PC-3 (cell line): Measurements from ENCODE around the gene MOB3A. TPM values are rescaled to one million over a fixed set of nuclear protein-coding genes. Genes with fewer than 3 reads are reported as not detected.

Source experiments
- ATAC-seq: fragments of 200-7000 bp; cut with Tn5 transposase; 2 replicates; pipeline ENCODE4 v1.9.1; 2020; ENCODE audit warnings: mild to moderate bottlenecking, moderate library complexity
- BruUV-seq: library from RNA; stranded (reverse); fragments of 400-500 nt; replicated peaks from 2 replicates; lab custom pipeline; 2021; lab: Mats Ljungman, UMichigan
- CTCF ChIA-PET: fragments of 300-600 bp; sonication (Branson Sonifier 250); formaldehyde crosslinking; loops from one replicate; lab custom pipeline; 2022; ENCODE audit warnings: antibody characterized with exemption; lab: Charles Lee
- POLR2A ChIA-PET: fragments of 300-600 bp; sonication (Branson Sonifier 250); formaldehyde crosslinking; loops from one replicate; lab custom pipeline; 2022; ENCODE audit warnings: antibody characterized with exemption; ENCODE audit not compliant: unreplicated experiment; lab: Charles Lee
- DNase-seq: peaks from one replicate; pipeline ENCODE4 v3.0.0-alpha.2; 2015
- H2AFZ ChIP-seq: fragments of 300-600 bp; sonication (generic); 2 replicates; pipeline ENCODE4 v1.6.0; 2016; ENCODE audit warnings: antibody characterized with exemption, low read length
- H3F3A ChIP-seq: fragments of 300-600 bp; sonication (generic); one replicate; pipeline ENCODE4 v1.6.0; 2017; ENCODE audit warnings: antibody characterized with exemption, low read length, control low read depth, mild to moderate bottlenecking; ENCODE audit not compliant: unreplicated experiment
- H3K27ac ChIP-seq: fragments of 300-600 bp; sonication (generic); 2 replicates; pipeline ENCODE4 v1.5.1; 2016; ENCODE audit warnings: mild to moderate bottlenecking, low read length
- H3K27me3 ChIP-seq: fragments of 300-600 bp; sonication (generic); 2 replicates; pipeline ENCODE4 v1.6.1; 2016; ENCODE audit warnings: low read length, mixed read lengths
- H3K36me3 ChIP-seq: fragments of 300-600 bp; sonication (generic); 2 replicates; pipeline ENCODE4 v1.6.1; 2016; ENCODE audit warnings: low read depth, mixed run types, low read length, mixed read lengths
- H3K4me1 ChIP-seq: fragments of 300-600 bp; sonication (generic); 2 replicates; pipeline ENCODE4 v1.5.1; 2016; ENCODE audit warnings: low read length; ENCODE audit not compliant: insufficient read depth
- H3K4me2 ChIP-seq: fragments of 300-600 bp; sonication (generic); 2 replicates; pipeline ENCODE4 v1.6.0; 2016; ENCODE audit warnings: low read length
- H3K4me3 ChIP-seq: fragments of 300-600 bp; sonication (generic); 2 replicates; pipeline ENCODE4 v1.5.1; 2016; ENCODE audit warnings: mild to moderate bottlenecking, low read length, mixed read lengths
- H3K79me2 ChIP-seq: fragments of 300-600 bp; sonication (generic); 2 replicates; pipeline ENCODE4 v1.6.1; 2017; ENCODE audit warnings: low read length, mixed read lengths
- H3K9ac ChIP-seq: fragments of 300-600 bp; sonication (generic); 2 replicates; pipeline ENCODE4 v1.6.0; 2016; ENCODE audit warnings: mild to moderate bottlenecking, low read length
- H3K9me2 ChIP-seq: fragments of 300-600 bp; sonication (generic); replicated peaks from 2 replicates; pipeline ENCODE4 v1.6.1; 2016; ENCODE audit warnings: mixed run types, low read length, mixed read lengths
- H3K9me3 ChIP-seq: fragments of 300-600 bp; sonication (generic); 2 replicates; pipeline ENCODE4 v1.6.1; 2016; ENCODE audit warnings: low read length, mixed read lengths
- H4K20me1 ChIP-seq: fragments of 300-600 bp; sonication (generic); 2 replicates; pipeline ENCODE4 v1.6.1; 2016; ENCODE audit warnings: low read length, mixed read lengths
- EZH2 ChIP-seq: fragments of 300-600 bp; sonication (generic); IDR thresholded peaks from one replicate; pipeline ENCODE4 v1.6.1; 2017; ENCODE audit warnings: antibody characterized with exemption, mild to moderate bottlenecking, low read length; ENCODE audit not compliant: unreplicated experiment
- EZH2phosphoT487 ChIP-seq: fragments of 300-600 bp; sonication (generic); IDR thresholded peaks from 2 replicates; pipeline ENCODE4 v1.6.1; 2018; ENCODE audit warnings: mild to moderate bottlenecking, antibody characterized with exemption, low read length, borderline replicate concordance
- intact Hi-C: fragments of 100-400 bp; cut with micrococcal nuclease; formaldehyde crosslinking; loops from 2 replicates; pipeline ENCODE4 v1.9.0; 2023
- total RNA-seq: library from RNA; depleted of rRNA; stranded (reverse); fragments of >200 nt; gene quantifications from 2 replicates; pipeline ENCODE4 v1.2.3, GENCODE V29; 2014
- TF ChIP-seq, protein P1 (sequence below): fragments of 300-600 bp; sonication (generic); conservative IDR thresholded peaks from 2 replicates; pipeline ENCODE4 v1.5.1; 2017; ENCODE audit warnings: antibody characterized with exemption, low read depth, mild to moderate bottlenecking, low read length

MOB3A gene
- total RNA-seq, 1 experiment from 2014 or later, result 15.1 TPM

DNA sequence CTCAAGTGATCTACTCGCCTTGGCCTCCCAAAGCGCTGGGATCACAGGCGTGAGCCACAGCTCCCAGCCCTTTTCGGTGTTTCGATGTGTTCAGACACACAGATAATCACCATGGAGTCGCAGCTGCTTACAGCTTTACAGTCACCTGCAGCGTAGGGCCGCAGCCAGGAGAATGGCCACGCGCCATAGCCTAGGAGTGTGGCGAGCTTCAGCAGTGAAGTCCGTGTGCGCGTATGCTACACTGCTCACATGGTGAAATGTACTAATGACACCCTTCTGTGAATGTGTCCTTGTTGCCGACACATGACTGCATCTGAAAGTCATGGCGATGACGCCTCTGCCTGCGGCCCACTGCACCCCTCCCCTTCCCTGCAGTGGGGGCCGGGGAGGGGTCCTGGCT is 31.6 kb upstream of the MOB3A start:
- Histone ChIP-seq H3K4me1 (no peaks in the 10 kb centered on the region), H3K36me3 (peaks cover 7% of the 10 kb centered on the region; the same call in 1 of the 2 replicates), H3K9ac (no peak overlapping the region), H3K27me3 (no peaks in the 10 kb centered on the region), H3K9me2 (no peaks in the 10 kb centered on the region), H3K4me2 (no peak overlapping the region), H3K4me3 (no peak overlapping the region), H2AFZ (no peak overlapping the region), H4K20me1 (no peaks in the 10 kb centered on the region), H3F3A (no peaks in the 10 kb centered on the region), H3K9me3 (no peaks in the 10 kb centered on the region), H3K27ac (no peak overlapping the region), H3K79me2 (no peaks in the 10 kb centered on the region)
- no peak for ATAC-seq
- ChIA-PET POLR2A (no interaction called here), CTCF (no interaction called here)
- BruUV-seq, result no TSS peak
- DNase-seq, result no peak
- TF ChIP-seq EZH2 (no peak), EZH2phosphoT487 (no peak)
- TF ChIP-seq, protein P1, sequence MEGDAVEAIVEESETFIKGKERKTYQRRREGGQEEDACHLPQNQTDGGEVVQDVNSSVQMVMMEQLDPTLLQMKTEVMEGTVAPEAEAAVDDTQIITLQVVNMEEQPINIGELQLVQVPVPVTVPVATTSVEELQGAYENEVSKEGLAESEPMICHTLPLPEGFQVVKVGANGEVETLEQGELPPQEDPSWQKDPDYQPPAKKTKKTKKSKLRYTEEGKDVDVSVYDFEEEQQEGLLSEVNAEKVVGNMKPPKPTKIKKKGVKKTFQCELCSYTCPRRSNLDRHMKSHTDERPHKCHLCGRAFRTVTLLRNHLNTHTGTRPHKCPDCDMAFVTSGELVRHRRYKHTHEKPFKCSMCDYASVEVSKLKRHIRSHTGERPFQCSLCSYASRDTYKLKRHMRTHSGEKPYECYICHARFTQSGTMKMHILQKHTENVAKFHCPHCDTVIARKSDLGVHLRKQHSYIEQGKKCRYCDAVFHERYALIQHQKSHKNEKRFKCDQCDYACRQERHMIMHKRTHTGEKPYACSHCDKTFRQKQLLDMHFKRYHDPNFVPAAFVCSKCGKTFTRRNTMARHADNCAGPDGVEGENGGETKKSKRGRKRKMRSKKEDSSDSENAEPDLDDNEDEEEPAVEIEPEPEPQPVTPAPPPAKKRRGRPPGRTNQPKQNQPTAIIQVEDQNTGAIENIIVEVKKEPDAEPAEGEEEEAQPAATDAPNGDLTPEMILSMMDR, result no peak
- intact Hi-C loops, result no loop called here

DNA sequence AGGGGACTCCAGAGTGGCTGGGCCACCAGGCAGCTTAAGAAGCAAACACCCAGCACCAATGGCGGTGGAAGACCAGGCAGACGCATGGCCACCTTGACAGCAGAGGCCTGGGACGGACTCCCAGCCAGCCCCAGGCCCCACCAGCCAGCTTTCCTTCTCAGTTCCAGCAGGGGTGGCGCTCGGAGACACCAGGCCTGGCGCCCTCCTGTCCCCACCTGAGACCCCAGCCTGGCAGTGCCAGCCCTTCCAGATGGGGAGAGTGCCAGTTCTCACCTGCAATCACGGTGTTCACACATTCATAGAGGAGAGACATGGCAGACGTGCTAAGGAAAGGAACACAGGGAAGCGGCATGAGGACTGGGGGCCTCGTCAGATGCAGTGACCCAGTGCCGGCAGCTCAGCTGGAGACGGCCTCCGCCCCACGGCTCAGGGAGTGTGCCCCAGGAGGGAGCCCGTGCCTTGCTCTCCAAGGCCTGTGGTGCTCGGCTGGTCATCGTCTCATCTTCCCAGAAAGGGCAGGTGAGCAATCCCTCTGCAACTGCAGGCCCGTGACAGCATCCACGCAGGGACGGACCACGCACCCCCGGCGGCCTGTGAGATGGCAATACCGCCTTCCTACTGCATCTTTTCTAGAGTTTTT is 30.9 kb upstream of the MOB3A start:
- Histone ChIP-seq H3K36me3 (peaks cover 7% of the 10 kb centered on the region; the same call in 1 of the 2 replicates), H3K27ac (no peak overlapping the region), H3K4me3 (no peak overlapping the region), H3F3A (no peaks in the 10 kb centered on the region), H3K4me2 (no peak overlapping the region), H2AFZ (no peak overlapping the region), H3K79me2 (no peaks in the 10 kb centered on the region), H3K9ac (no peak overlapping the region), H4K20me1 (no peaks in the 10 kb centered on the region), H3K9me3 (no peaks in the 10 kb centered on the region), H3K27me3 (no peaks in the 10 kb centered on the region), H3K9me2 (no peaks in the 10 kb centered on the region), H3K4me1 (no peaks in the 10 kb centered on the region)
- TF ChIP-seq EZH2, result no peak
- TF ChIP-seq EZH2phosphoT487, result no peak
- TF ChIP-seq, protein P1, result no peak
- ChIA-PET CTCF (no interaction called here), POLR2A (no interaction called here)
- BruUV-seq, result no TSS peak
- intact Hi-C loops, result no loop called here
- DNase-seq (no peak), ATAC-seq (no peak)

DNA sequence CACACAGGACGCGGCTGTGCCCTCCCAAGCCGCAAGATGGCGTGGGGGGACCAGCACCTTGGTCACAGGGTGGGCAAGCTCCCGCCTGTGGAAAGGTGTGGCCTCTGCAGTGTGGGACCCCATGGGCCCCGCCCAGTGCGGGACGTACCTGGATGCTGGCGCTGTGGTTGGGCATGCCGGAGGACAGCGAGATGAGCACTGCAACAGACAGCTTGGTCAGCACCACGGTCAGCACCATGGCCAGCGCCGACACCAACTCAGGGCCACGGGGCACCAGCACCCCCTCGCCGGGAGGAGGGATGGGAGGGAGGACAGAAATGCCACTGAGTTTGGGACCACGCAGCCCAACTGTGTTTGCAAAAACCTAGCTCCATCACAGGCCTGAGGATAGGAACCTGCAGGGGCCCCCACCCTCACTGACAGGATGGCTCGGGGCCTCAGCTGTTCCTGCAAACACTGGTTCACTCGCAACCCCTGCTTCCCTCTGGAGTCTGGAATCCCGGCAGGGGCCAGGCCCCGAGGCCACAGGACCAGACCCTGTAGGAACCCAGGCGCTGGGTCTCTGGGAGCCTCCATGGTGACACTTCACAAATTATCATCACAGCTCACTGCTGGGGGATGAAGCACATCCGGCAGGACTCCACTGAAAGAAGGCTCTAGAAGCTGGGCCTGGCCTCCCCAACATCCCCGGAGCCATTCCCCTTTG is 27.7 kb upstream of the MOB3A start:
- Histone ChIP-seq H3K9me2 (no peaks in the 10 kb centered on the region), H3K9ac (no peak overlapping the region), H3K9me3 (no peaks in the 10 kb centered on the region), H3F3A (no peaks in the 10 kb centered on the region), H3K27ac (no peak overlapping the region), H3K27me3 (no peaks in the 10 kb centered on the region), H2AFZ (no peak overlapping the region), H4K20me1 (no peaks in the 10 kb centered on the region), H3K36me3 (peaks cover 10% of the 10 kb centered on the region; the same call in 1 of the 2 replicates), H3K4me1 (no peaks in the 10 kb centered on the region), H3K4me3 (no peak overlapping the region), H3K79me2 (no peaks in the 10 kb centered on the region), H3K4me2 (no peak overlapping the region)
- intact Hi-C loops, result no loop called here
- ATAC-seq, result no peak
- ChIA-PET CTCF (interaction anchor here (0.6 kb wide), 1 partner anchor 204 kb away, joined by 3 read pairs; the partner anchor contains the start of genes LSM7 and SPPL2B), POLR2A (no interaction called here)
- BruUV-seq, result no TSS peak
- TF ChIP-seq EZH2phosphoT487, result no peak
- TF ChIP-seq, protein P1, result no peak
- no peak for TF ChIP-seq EZH2
- DNase-seq, result no peak
